ENCODE measurements around the gene NUTM1. TPM values are rescaled to one million over a fixed set of nuclear protein-coding genes. Genes with fewer than 3 reads are reported as not detected.

NUTM1 gene
- total and polyA plus RNA-seq, 2 of the 13 experiments (the other 11 are each of a cell fraction or from before 2014, with no cell fraction given): not detected

- Histone ChIP-seq H3K27me3 (ENCODE audit: control insufficient read depth in 1 of 2, insufficient read depth in 2 of 2, low read length in 2 of 2) (no peaks in the 10 kb centered on the region), H4K20me1 (ENCODE audit: insufficient read depth, low read length) (no peaks in the 10 kb centered on the region), H3K27ac (ENCODE audit: extremely low read length, insufficient read depth, low read length) (no peak overlapping the region), H3K79me2 (ENCODE audit: insufficient read depth, low read length) (peaks cover 4% of the 10 kb centered on the region), H3K4me3 (replicated peaks in 1 of 3; ENCODE audit: insufficient read depth in 1 of 3, low read depth in 2 of 3, low read length in 3 of 3) (no peak overlapping the region), H3K4me2 (ENCODE audit: low read depth, low read length) (no peak overlapping the region), H3K36me3 (replicated peaks in 1 of 2; ENCODE audit: control insufficient read depth in 1 of 2, insufficient read depth in 2 of 2, low read length in 2 of 2) (no peaks in the 10 kb centered on the region; a peak in 1 of 5 replicates), H3K9me3 (ENCODE audit: low read length) (no peaks in the 10 kb centered on the region), H2AFZ (ENCODE audit: low read length) (no peak overlapping the region), H3K9ac (ENCODE audit: insufficient read depth, low read depth, low read length) (no peak overlapping the region), H3K4me1 (ENCODE audit: insufficient read depth, low read length) (peaks cover 29% of the 10 kb centered on the region)
- intact Hi-C loops (cut with micrococcal nuclease; ENCODE audit: unreplicated experiment) (no loop called here), in situ Hi-C loops (cut with HindIII; ENCODE audit: extremely low pct_ligation_motif_present, low pct_unique_long_range_greater_than_20kb) (no loop called here)
- WGBS (ENCODE audit: low lambda C conversion rate): 52% methylated on average over 3 of the region's 3 CpGs
- no TSS peak for BruUV-seq (replicated peaks)
- CTCF ChIA-PET (ENCODE audit: low intra/inter-chr PET ratio, low total read pairs): no interaction called here
- no peak for ATAC-seq
- FAIRE-seq: no peak
- DNase-seq (ENCODE audit: low spot score): peak; percentile 15
- TF ChIP-seq BORCS8-MEF2B (CRISPR knock-in tag; IDR thresholded peaks at IDR 0.05) (no peak), NR2F6 (IDR thresholded peaks at IDR 0.05) (peak; percentile 27; the same call in 1 of the 2 replicates), NR2F6 (CRISPR knock-in tag; IDR thresholded peaks at IDR 0.05) (peak; percentile 27; the same call in 1 of the 2 replicates), ZNF607 (CRISPR knock-in tag; IDR thresholded peaks at IDR 0.05; ENCODE audit: borderline replicate concordance) (no peak), FOSL1 (CRISPR knock-in tag; IDR thresholded peaks at IDR 0.05; ENCODE audit: borderline replicate concordance) (peak; percentile 46; the same call in 1 of the 2 replicates), NR2F1 (CRISPR knock-in tag; IDR thresholded peaks at IDR 0.05) (peak in 1 of 2 experiments; percentile 68; a peak in 1 of 4 replicates), FOXA1 (IDR thresholded peaks at IDR 0.05) (no peak), FOXA1 (CRISPR knock-in tag; IDR thresholded peaks at IDR 0.05) (0 out of 2 replicates have a peak, but pooled peaks have one; percentile 21), RARA (CRISPR knock-in tag; IDR thresholded peaks at IDR 0.05) (peak; percentile 77), FOSL2 (CRISPR knock-in tag; IDR thresholded peaks at IDR 0.05) (peak; percentile 79)
- POLR2A ChIA-PET: no interaction called here
Observed at GRCh38 chr15:34301058-34301457, 42.1 kb upstream of the NUTM1 start.

GRCh38 chr15:34304613-34305012, 38.5 kb upstream of the NUTM1 start:
- Histone ChIP-seq H3K27ac (ENCODE audit: extremely low read length, insufficient read depth, low read length) (no peak overlapping the region), H3K4me2 (ENCODE audit: low read depth, low read length) (no peak overlapping the region), H3K36me3 (replicated peaks in 1 of 2; ENCODE audit: control insufficient read depth in 1 of 2, insufficient read depth in 2 of 2, low read length in 2 of 2) (peaks cover 0 to 2% of the 10 kb centered on the region in 2 experiments; a peak in 1 of 5 replicates), H3K9ac (ENCODE audit: insufficient read depth, low read depth, low read length) (no peak overlapping the region), H3K4me3 (replicated peaks in 1 of 3; ENCODE audit: insufficient read depth in 1 of 3, low read depth in 2 of 3, low read length in 3 of 3) (no peak overlapping the region), H3K4me1 (ENCODE audit: insufficient read depth, low read length) (peaks cover 29% of the 10 kb centered on the region), H3K9me3 (ENCODE audit: low read length) (no peaks in the 10 kb centered on the region), H3K27me3 (ENCODE audit: control insufficient read depth in 1 of 2, insufficient read depth in 2 of 2, low read length in 2 of 2) (no peaks in the 10 kb centered on the region), H3K79me2 (ENCODE audit: insufficient read depth, low read length) (peaks cover 7% of the 10 kb centered on the region), H4K20me1 (ENCODE audit: insufficient read depth, low read length) (no peaks in the 10 kb centered on the region), H2AFZ (ENCODE audit: low read length) (no peak overlapping the region)
- CTCF ChIA-PET (ENCODE audit: low intra/inter-chr PET ratio, low total read pairs): no interaction called here
- peak; percentile 15 for DNase-seq (ENCODE audit: low spot score)
- ATAC-seq: no peak
- no peak for FAIRE-seq
- no TSS peak for BruUV-seq (replicated peaks)
- intact Hi-C loops (cut with micrococcal nuclease; ENCODE audit: unreplicated experiment): no loop called here
- POLR2A ChIA-PET: interaction anchor here (1.5 kb wide), 1 partner anchor 12 kb away, joined by 3 read pairs; no protein-coding TSS in a partner anchor
- in situ Hi-C loops (cut with HindIII; ENCODE audit: extremely low pct_ligation_motif_present, low pct_unique_long_range_greater_than_20kb): no loop called here
- TF ChIP-seq ARID5B (CRISPR knock-in tag; IDR thresholded peaks at IDR 0.05) (peak; percentile 36; the same call in 1 of the 2 replicates), EP300 (IDR thresholded peaks at IDR 0.05; ENCODE audit: low read depth in 2 of 2, low read length in 2 of 2) (peak in 1 of 2 experiments; percentile 36; a peak in 1 of 4 replicates), EP300 (CRISPR knock-in tag; IDR thresholded peaks at IDR 0.05; ENCODE audit: borderline replicate concordance) (no peak), NBN (conservative IDR thresholded peaks at IDR 0.05) (no peak), SOX6 (IDR thresholded peaks at IDR 0.05) (no peak), SOX6 (CRISPR knock-in tag; IDR thresholded peaks at IDR 0.05) (peak; percentile 14; the same call in 1 of the 2 replicates), TFE3 (CRISPR knock-in tag; IDR thresholded peaks at IDR 0.05) (0 out of 2 replicates have a peak, but pooled peaks have one; percentile 23)
